ENCODE results near the gene REEP1.

REEP1 gene

DNA sequence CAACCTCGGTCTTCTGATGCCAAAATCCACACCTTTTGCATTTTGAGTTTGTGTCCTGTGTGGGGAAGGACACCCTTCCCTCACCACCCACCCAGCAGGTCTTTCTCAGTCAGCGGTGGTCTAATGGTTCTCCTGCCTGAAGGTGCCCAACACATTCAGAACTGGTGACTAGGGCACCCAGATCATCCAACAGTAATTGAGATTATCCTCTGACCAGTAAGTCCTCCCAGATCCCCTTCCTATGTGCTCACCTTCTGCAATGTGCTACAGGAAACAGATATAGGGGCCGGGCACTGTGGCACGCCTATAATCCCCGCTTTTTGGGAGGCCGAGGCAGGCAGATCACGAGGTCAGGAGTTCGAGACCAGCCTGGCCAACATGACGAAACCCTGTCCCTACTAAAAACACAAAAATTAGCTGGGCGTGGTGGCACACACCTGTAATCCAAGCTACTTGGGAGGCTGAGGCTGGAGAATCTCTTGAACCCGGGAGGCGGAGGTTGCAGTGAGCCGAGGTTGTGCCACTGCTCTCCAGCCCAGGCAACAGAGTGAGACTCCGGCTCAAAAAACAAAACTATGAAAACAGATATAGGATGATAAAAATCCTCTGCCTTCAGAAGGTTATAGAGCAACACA is 56.2 kb downstream of the REEP1 start:
- TF ChIP-seq SIN3A (IDR thresholded peaks at IDR 0.05; ENCODE audit: borderline replicate concordance, insufficient read depth, low read length): no peak
- no peak for TF ChIP-seq POLR2AphosphoS5 (IDR thresholded peaks at IDR 0.05; ENCODE audit: low read depth, low read length)
- TF ChIP-seq, protein P1, sequence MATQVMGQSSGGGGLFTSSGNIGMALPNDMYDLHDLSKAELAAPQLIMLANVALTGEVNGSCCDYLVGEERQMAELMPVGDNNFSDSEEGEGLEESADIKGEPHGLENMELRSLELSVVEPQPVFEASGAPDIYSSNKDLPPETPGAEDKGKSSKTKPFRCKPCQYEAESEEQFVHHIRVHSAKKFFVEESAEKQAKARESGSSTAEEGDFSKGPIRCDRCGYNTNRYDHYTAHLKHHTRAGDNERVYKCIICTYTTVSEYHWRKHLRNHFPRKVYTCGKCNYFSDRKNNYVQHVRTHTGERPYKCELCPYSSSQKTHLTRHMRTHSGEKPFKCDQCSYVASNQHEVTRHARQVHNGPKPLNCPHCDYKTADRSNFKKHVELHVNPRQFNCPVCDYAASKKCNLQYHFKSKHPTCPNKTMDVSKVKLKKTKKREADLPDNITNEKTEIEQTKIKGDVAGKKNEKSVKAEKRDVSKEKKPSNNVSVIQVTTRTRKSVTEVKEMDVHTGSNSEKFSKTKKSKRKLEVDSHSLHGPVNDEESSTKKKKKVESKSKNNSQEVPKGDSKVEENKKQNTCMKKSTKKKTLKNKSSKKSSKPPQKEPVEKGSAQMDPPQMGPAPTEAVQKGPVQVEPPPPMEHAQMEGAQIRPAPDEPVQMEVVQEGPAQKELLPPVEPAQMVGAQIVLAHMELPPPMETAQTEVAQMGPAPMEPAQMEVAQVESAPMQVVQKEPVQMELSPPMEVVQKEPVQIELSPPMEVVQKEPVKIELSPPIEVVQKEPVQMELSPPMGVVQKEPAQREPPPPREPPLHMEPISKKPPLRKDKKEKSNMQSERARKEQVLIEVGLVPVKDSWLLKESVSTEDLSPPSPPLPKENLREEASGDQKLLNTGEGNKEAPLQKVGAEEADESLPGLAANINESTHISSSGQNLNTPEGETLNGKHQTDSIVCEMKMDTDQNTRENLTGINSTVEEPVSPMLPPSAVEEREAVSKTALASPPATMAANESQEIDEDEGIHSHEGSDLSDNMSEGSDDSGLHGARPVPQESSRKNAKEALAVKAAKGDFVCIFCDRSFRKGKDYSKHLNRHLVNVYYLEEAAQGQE (IDR thresholded peaks at IDR 0.05; ENCODE audit: insufficient read depth in 1 of 2, low read depth in 2 of 2, low read length in 2 of 2): no peak
- TF ChIP-seq FOXP2 (optimal IDR thresholded peaks at IDR 0.05; ENCODE audit: borderline replicate concordance, extremely low read depth, extremely low read length, insufficient read depth): no peak
- no peak for TF ChIP-seq TAF1 (IDR thresholded peaks at IDR 0.05; ENCODE audit: borderline replicate concordance, insufficient read depth, low read length)

DNA sequence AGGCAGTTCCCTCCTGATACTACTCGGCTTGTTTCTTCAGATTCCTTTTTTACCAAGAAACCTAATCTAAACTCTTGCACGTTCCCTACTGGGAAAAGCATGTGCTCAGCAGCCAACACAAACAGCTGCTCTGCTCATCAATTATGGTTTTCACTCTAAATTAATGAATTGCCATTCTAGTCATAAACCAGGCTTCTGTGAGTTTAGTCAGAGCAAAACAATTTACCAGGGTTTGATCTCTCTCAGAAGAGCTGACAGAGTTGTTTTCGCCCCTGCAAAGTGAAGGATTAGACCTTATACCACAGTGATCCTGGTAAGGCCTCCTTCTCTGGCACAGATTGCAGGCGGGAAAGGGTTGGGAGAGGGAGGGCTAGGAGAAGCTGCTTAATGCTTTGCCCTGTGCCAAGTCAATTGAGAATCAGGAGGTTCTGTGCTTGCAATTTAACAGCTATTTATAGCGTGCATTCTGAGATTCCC is 57.2 kb downstream of the REEP1 start:
- TF ChIP-seq, protein P1 (IDR thresholded peaks at IDR 0.05; ENCODE audit: insufficient read depth in 1 of 2, low read depth in 2 of 2, low read length in 2 of 2): no peak
- TF ChIP-seq FOXP2 (optimal IDR thresholded peaks at IDR 0.05; ENCODE audit: borderline replicate concordance, extremely low read depth, extremely low read length, insufficient read depth) (no peak), TAF1 (IDR thresholded peaks at IDR 0.05; ENCODE audit: borderline replicate concordance, insufficient read depth, low read length) (no peak), SIN3A (IDR thresholded peaks at IDR 0.05; ENCODE audit: borderline replicate concordance, insufficient read depth, low read length) (no peak), POLR2AphosphoS5 (IDR thresholded peaks at IDR 0.05; ENCODE audit: low read depth, low read length) (no peak)

DNA sequence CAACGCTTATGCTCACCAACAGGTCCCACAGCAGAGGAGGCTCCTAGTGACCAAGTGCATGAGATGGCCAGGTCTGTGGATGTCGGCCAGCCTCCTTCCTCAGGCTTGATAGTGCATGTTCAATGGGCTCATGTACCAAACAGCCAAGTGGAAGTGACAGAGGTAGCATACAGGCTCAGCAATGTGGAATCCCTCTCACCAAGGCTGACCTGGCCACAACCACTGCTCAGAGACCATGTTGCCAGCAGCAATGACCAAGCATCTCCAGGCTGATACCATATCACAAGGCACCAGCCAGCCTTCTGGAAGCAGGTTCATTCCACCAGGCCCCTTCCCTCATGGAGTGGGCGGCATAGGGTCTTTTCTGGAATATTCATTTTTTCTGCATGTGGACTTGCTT is 61.5 kb downstream of the REEP1 start:
- TF ChIP-seq TAF1 (IDR thresholded peaks at IDR 0.05; ENCODE audit: borderline replicate concordance, insufficient read depth, low read length) (no peak), SIN3A (IDR thresholded peaks at IDR 0.05; ENCODE audit: borderline replicate concordance, insufficient read depth, low read length) (no peak), FOXP2 (optimal IDR thresholded peaks at IDR 0.05; ENCODE audit: borderline replicate concordance, extremely low read depth, extremely low read length, insufficient read depth) (no peak), POLR2AphosphoS5 (IDR thresholded peaks at IDR 0.05; ENCODE audit: low read depth, low read length) (no peak)
- TF ChIP-seq, protein P1 (IDR thresholded peaks at IDR 0.05; ENCODE audit: insufficient read depth in 1 of 2, low read depth in 2 of 2, low read length in 2 of 2): no peak

- TF ChIP-seq, protein P1 (IDR thresholded peaks at IDR 0.05; ENCODE audit: insufficient read depth in 1 of 2, low read depth in 2 of 2, low read length in 2 of 2): no peak
- TF ChIP-seq POLR2AphosphoS5 (IDR thresholded peaks at IDR 0.05; ENCODE audit: low read depth, low read length) (no peak), FOXP2 (optimal IDR thresholded peaks at IDR 0.05; ENCODE audit: borderline replicate concordance, extremely low read depth, extremely low read length, insufficient read depth) (no peak), SIN3A (IDR thresholded peaks at IDR 0.05; ENCODE audit: borderline replicate concordance, insufficient read depth, low read length) (no peak), TAF1 (IDR thresholded peaks at IDR 0.05; ENCODE audit: borderline replicate concordance, insufficient read depth, low read length) (no peak)
Observed at GRCh38 chr2:86275384-86275799, 62.0 kb downstream of the REEP1 start.

Measured in PFSK-1 (cell line).